RPMI8226 (cell line): ENCODE data around the gene EIF2D.
"Not testable (repeated sequence)": the region's sequence is repeated elsewhere in the genome, so short reads cannot be mapped to it uniquely, and the experiment has no call there.

Source experiments
- DNase-seq: peaks from one replicate; pipeline ENCODE4 v3.0.0-alpha.2; 2015

EIF2D gene

GRCh38 chr1:206635080-206635977 lies 23.1 kb upstream of the EIF2D start, which contains the start of gene DYRK3:
DYRK3 (plus strand) TSS chr1:206635536; CDS start chr1:206635704, 168 bp downstream.
- peak; percentile 96 for DNase-seq

DNA sequence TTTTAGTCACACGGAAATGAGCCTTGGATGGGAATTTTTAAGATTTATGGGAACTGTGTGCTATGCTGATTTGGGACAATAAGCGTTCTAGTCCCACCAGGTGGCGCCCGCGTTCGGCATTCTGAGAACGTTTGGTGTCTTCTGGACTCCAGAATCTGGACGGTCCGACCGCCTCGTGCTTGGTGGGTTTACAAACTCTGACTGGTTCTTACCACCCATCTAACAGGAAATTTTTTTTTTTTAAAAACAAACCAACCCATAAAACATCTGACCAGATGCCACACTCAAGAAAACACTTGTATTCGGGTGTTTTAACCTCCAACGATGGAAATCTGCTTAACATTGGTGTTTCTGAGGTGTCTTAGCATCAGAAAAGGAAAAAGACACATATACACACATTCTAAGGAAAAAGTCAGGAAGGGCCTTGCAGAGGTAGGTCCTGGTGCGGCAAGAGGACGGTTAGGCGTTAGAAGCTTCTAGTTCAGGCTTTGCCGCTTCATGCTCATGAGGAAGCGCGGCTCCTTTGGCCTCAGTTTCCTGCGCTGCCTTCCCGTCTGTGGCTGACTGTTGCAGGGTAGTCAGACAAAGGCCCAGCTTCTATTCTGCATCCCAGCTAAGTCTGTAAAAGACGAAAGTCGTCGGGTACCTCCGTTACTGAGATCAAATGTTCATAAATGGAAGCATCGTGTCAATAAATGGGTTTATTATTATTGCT lies 22.3 kb upstream of the EIF2D start:
- peak; percentile 84 for DNase-seq

- DNase-seq: no peak
Measured at GRCh38 chr1:206633708-206634121, 21.4 kb upstream of the EIF2D start.

DNA sequence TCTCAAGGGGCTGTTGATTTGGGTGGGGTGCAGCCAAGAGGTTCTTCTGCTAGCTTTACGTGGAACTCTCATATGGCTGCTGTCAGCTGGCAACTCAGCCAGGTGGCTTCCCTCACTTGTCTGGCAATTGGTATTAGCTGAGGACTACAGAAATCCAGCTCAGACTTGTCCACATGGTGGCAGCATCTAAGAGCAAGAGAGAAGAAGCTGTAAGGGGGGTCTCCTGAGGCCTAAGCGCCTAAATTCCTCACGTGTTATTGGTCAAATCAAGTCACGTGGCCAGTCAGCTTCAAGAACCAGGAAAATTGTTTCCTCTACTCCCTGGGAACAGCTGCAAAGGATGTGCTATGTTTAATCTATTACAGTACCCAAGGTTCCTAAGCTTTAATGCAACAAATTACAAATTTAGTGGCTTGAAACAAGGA lies 18.8 kb upstream of the EIF2D start:
- DNase-seq: peak; percentile 74

DNA sequence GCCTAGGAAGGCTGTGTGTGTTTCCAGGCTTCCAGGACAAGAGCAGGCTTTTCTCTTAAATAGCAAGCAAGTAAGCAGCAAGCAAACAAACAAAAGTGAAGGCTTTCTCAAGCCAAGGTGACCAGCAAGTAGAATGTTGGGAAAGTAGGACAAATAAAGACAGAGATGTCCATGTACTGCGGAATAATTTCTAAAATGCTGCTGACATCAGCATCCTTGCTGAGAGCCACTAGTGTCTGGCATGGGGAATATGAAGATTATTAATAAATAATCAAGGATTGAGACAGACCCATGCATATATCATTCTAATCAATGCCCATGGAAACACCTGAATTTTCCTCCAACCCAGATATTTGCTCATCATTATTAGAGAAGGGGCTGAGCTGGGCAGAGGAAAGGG lies 16.7 kb upstream of the EIF2D start:
- no peak for DNase-seq

DNA sequence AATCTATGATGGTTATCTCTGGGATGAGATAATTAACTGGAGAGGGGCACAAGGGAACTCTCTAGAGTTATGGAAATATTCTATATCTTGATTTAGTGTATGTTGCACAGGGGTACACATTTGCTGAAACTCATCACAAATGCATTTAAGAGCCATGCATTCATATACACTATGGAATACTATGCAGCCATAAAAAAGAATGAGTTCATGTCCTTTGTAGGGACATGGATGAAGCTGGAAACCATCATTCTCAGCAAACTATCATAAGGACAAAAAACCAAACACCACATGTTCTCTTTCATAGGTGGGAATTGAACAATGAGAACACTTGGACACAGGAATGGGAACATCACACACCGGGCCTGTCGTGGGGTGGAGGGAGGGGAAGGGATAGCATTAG lies 14.1 kb upstream of the EIF2D start:
- not testable (repeated sequence) for DNase-seq

DNA sequence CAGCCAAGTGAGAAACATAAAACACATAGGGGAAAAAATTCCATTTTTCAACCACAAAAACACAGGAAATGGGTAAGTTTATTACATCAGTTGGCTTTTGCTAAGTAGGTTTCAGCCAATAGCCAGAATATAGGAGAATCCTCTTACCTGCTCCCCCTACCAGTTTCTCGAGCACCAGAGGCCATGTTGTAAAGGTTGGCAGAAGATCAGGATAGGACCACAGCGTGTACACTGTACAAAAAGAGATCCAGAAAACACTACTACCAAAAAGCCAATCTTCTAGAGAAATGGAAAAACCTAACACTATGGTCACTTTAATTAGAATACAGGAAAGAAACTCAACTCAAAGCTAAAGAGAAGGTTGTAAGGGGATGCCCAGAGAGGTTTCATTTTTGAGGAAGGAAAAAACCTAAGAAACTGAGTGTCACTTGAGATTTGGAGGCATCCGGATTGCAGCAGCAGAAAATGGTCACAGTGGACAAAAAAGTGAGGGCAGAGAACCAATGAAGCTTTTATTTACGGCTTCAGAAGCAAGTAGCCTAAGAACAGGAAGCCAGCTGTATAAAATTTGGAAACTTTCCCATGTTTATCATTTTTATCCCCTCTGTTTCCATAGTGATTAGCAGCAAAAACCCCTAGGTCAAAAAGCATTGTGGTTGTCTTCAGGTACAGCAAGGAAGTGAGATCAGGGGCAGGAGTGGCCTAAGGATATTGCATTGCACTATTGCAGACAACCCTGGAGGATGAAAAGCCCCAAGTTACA lies 2.9 kb downstream of the EIF2D start:
- no peak for DNase-seq

DNA sequence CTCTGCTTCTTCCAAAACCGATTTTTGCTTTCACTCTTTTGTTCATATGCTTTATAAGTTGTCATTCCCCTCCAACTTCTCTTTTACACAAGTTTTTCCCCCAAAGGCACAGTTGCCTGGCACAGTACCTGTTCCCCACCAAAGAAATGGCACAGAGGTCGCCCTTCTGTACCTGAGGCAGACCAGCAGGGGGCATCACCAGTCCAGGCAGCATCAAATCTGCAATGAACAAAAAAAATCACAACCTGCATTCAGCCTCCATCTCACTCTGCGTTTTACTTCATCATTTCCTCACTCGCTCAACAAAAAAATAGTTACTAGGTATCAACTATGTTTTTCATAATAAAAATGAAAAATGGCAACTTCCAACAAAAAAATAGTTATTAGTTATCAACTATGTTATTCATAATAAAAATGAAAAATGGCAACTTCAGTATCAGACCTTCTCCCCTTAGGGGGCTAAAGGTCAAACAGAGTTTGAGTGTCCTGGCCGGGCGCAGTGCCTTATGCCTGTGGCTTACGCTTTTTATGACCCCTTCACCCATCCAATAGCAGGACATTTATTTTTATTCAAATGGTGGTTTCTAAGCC lies 4.1 kb downstream of the EIF2D start:
- peak; percentile 60 for DNase-seq

DNA sequence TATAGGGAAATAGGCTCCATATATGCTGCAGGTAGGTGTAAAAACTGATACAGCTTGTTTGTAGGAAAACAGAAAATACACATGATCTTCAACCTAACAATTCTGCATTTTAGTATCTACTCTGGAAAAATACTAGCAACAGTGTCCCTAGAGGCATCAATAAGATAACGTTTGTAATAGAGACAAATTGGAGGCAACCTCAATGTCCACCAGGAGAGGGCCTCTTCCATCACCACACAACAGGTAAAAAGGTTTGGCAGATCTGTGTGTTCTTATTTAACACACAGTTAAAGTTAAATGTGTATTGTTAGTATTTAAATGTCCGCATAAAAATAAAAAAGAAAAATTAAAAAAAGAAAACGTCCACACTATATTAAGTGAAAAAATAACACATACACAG lies 5.4 kb downstream of the EIF2D start:
- peak; percentile 62 for DNase-seq

GRCh38 chr1:206604861-206605260 lies 7.4 kb downstream of the EIF2D start:
- no peak for DNase-seq

GRCh38 chr1:206600527-206600926 lies 11.7 kb downstream of the EIF2D start:
- no peak for DNase-seq

GRCh38 chr1:206596319-206596666 lies 16.0 kb downstream of the EIF2D start:
- no peak for DNase-seq

- no peak for DNase-seq
Measured at GRCh38 chr1:206595581-206596318, 16.5 kb downstream of the EIF2D start.

GRCh38 chr1:206593351-206593925 lies 18.8 kb downstream of the EIF2D start:
- no peak for DNase-seq

GRCh38 chr1:206591696-206592095 lies 20.6 kb downstream of the EIF2D start:
- no peak for DNase-seq

DNA sequence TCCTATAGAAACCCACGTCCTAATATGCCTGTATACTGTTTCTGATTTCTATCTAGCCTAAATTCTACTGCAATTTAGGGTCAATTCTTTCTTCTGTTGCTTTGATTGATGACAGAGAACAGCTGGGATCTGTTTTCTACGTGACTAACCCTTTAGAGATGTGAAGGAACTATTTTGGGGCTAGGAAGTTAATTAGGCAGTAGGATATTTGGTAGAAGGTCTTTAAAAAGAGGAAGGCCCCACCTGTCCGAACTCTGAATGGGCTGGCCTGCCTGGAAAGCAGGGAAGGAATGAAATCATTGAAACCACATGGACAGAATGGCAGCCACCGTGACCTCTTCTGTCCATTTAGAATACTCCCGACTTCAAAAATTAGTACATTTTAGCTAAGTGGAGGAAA lies 21.0 kb downstream of the EIF2D start:
- no peak for DNase-seq

DNA sequence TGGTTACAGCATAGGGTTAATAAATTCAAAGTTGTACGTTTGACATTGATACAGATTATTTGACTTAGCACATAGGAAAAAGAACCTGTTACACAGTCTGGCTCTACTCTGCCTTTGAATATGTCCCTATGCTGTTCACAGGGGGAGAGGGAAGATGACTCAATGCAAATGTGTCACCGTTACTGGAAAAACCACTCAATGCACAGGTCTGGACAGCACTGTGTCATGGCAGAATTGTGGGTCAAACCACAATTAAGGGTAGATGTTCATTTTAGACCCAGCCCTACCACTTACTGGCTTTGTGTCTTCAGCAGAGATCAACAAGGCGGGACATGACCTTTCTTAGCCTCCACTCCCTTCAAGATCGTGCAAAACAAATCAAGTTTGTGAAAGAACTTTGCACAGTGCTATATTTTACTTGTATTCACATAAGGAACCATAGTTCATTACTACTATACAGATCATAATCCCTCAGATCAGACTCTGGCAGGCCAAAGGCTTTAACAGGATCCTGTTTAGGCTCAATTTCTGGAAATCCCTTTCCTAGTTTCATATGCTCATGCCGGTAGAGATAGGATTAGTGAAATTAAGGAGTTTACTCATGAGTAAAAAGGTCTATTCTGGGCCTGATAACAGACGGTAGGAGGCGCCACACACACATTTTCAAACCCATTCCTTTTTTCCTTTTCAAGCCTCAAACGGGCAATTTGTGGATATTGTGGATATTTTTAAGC lies 22.1 kb downstream of the EIF2D start:
- no peak for DNase-seq

DNA sequence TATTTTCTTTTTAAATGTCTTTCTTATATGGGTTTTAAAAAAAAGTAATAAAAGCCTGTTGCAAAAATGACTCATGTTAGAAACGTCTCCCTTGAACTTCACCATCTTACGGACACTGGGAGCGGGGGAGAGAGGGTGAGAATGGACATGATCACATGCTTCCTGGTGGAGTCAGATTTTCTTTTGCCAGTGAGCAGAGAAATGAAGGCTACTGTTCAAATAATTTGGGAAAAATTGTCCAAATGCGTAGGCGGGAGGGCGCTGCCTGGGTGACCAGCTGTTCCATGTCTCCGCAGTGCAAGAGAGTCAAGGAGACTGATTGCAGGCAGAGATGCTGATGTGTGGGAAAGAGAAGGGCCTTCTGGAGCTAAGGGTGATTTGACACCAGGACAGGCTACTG lies 23.1 kb downstream of the EIF2D start:
- no peak for DNase-seq

DNA sequence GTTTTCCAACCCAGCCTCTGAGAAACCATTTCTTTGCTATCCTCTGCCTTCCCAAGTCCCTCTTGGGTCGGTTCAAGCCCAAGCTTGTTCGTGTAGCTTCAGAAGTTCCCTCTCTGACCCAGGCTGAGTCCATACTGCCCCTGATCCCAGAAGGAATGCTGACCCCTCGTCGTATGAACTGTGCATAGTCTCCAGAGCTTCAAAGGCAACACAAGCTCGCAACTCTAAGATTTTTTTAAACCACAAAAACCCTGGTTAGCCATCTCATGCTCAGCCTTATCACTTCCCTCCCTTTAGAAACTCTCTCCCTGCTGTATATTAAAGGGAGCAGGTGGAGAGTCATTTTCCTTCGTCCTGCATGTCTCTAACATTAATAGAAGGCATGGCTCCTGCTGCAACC lies 23.8 kb downstream of the EIF2D start:
- DNase-seq: no peak

GRCh38 chr1:206587904-206588303 lies 24.4 kb downstream of the EIF2D start:
- DNase-seq: no peak
